Naive thymus-derived CD8-positive, alpha-beta T cell (primary cell): ENCODE results near the gene RIPK1. TPM values are rescaled to one million over a fixed set of nuclear protein-coding genes. Genes with fewer than 3 reads are reported as not detected.
"Not testable (repeated sequence)": the region's sequence is repeated elsewhere in the genome, so short reads cannot be mapped to it uniquely, and the experiment has no call there.

Experiments used
- ATAC-seq, 2 donors: fragments of 150-1000 bp; cut with Tn5 transposase in 1 of 2; sonication (Bioruptor Pico), chemical (Tn5 transposase) in 1 of 2; 1 replicate in 1 of 2; 2 replicates in 1 of 2; pipeline ENCODE4 v1.10.0; 2021; ENCODE audit warnings: mild to moderate bottlenecking in 2 of 2, moderate library complexity in 2 of 2
- POLR2A ChIA-PET: fragments of 350-600 bp; sonication (Branson Sonifier 250); formaldehyde crosslinking; loops from one replicate; lab custom pipeline; 2021; ENCODE audit warnings: antibody characterized with exemption; lab: Charles Lee
- DNase-seq, 10 donors: peaks; one replicate each; pipeline versions ENCODE4 v3.0.0 to v3.0.0-alpha.2; 2020 to 2022
- H3K27ac Mint-ChIP-seq, 10 donors: one replicate each; pipeline ENCODE4 v1.8.0; 2020 to 2022; ENCODE audit warnings: mild to moderate bottlenecking in 10 of 10, mixed read lengths in 10 of 10, moderate library complexity in 4 of 10, inconsistent platforms in 1 of 10
- H3K27me3 Mint-ChIP-seq, 5 donors: one replicate each; pipeline ENCODE4 v1.8.0; 2021 to 2022; ENCODE audit warnings: mixed read lengths in 5 of 5
- H3K36me3 Mint-ChIP-seq, 3 donors: one replicate each; pipeline ENCODE4 v1.8.0; 2020 to 2022; ENCODE audit warnings: mixed read lengths in 3 of 3, mild to moderate bottlenecking in 2 of 3, inconsistent platforms in 1 of 3
- H3K4me1 Mint-ChIP-seq, 4 donors: one replicate each; pipeline ENCODE4 v1.8.0; 2021 to 2022; ENCODE audit warnings: mixed read lengths in 4 of 4
- H3K4me3 Mint-ChIP-seq, 10 donors: one replicate each; pipeline ENCODE4 v1.8.0; 2020 to 2022; ENCODE audit warnings: mild to moderate bottlenecking in 10 of 10, mixed read lengths in 10 of 10, moderate library complexity in 6 of 10, inconsistent platforms in 1 of 10
- H3K9me3 Mint-ChIP-seq, 9 donors: one replicate each; pipeline ENCODE4 v1.8.0; 2020 to 2022; ENCODE audit warnings: mixed read lengths in 9 of 9, mild to moderate bottlenecking in 3 of 9, inconsistent platforms in 1 of 9, moderate library complexity in 1 of 9
- polyA plus RNA-seq, 3 donors: library from polyadenylated mRNA; unstranded; fragments of 300-500 nt; fragmentation: Illumina TruSeq; gene quantifications; one replicate each; pipeline ENCODE4 v1.2.3, GENCODE V29; 2021
- total RNA-seq, 8 experiments: library from RNA in 2 of 8; stranded (reverse) in 2 of 8; gene quantifications; one replicate each; pipeline ENCODE4 v1.2.3 and lab custom pipeline; 2021 to 2026

The RIPK1 gene
- total RNA-seq (10 to 100 TPM; 31.0 to 35.3 TPM), polyA plus RNA-seq (10 to 100 TPM in 2 of 3 donors, 1 to 10 TPM in 1; 9.5 to 17.5 (median 11.2) TPM), total RNA-seq (lab: John Stamatoyannopoulos, UW) (65.4 to 114 (median 70.7) reads per million in 6 experiments)

GRCh38 chr6:3068329-3069214 lies at the start of gene RIPK1:
Gene RIPK1 (plus strand): TSS chr6:3068494. CDS start chr6:3076824, 8,330 bp downstream.
- H3K27me3 Mint-ChIP-seq = no peaks in the 10 kb centered on the region
- H3K4me1 Mint-ChIP-seq = peaks cover 20 to 78% (median 57%) of the 10 kb centered on the region in 4 donors
- DNase-seq = peak; percentile 89 to 96 (median 94)

GRCh38 chr6:3019065-3019464 lies 49.2 kb upstream of the RIPK1 start:
- DNase-seq (no peak), ATAC-seq (no peak)
- H3K4me1 Mint-ChIP-seq = peaks cover 12 to 15% (median 15%) of the 10 kb centered on the region in 4 donors
- H3K27me3 Mint-ChIP-seq = no peaks in the 10 kb centered on the region
- peaks cover 0 to 39% (median 17%) of the 10 kb centered on the region in 3 donors for H3K36me3 Mint-ChIP-seq
- peak overlapping the region in 2 of 10 donors; percentile 22 to 63 for H3K27ac Mint-ChIP-seq
- POLR2A ChIA-PET = interaction anchor here (1.5 kb wide), 1 partner anchor 20 kb away, joined by 3 read pairs; the partner anchor contains the start of gene NQO2
- no peaks in the 10 kb centered on the region for H3K9me3 Mint-ChIP-seq
- H3K4me3 Mint-ChIP-seq = no peak overlapping the region

More at GRCh38 chr6:3068329-3069214, at the start of gene RIPK1:
- POLR2A ChIA-PET = interaction anchor here (0.6 to 4.4 kb wide), 26 partner anchors 9 to 1067 kb away, joined by 3 to 57 read pairs (median 4); partner anchors contain the start of genes BPHL, ECI2, NQO2 and SERPINB1
- Mint-ChIP-seq H3K36me3 (peaks cover 0 to 14% (median 0%) of the 10 kb centered on the region in 3 donors), H3K4me3 (peak within 1 kb of the TSS; percentile 93 to 99 (median 94)), H3K9me3 (no peaks in the 10 kb centered on the region), H3K27ac (peak within 1 kb of the TSS; percentile 93 to 99 (median 98))
- peak; percentile 76 to 78 for ATAC-seq

- H3K36me3 Mint-ChIP-seq = peaks cover 0 to 33% (median 17%) of the 10 kb centered on the region in 3 donors
- H3K4me1 Mint-ChIP-seq = peaks cover 15 to 23% (median 21%) of the 10 kb centered on the region in 4 donors
- H3K27ac Mint-ChIP-seq = peak overlapping the region in 3 of 10 donors; percentile 29 to 36 (median 32)
- H3K9me3 Mint-ChIP-seq = no peaks in the 10 kb centered on the region
- POLR2A ChIA-PET = interaction anchor here (1.5 kb wide), 1 partner anchor 20 kb away, joined by 3 read pairs; the partner anchor contains the start of gene NQO2
- H3K27me3 Mint-ChIP-seq = no peaks in the 10 kb centered on the region
- ATAC-seq (no peak), DNase-seq (no peak)
- H3K4me3 Mint-ChIP-seq = no peak overlapping the region
These were observed 48.5 kb upstream of the RIPK1 start for GRCh38 chr6:3019749-3020320.

- peaks cover 17 to 35% (median 30%) of the 10 kb centered on the region in 4 donors for H3K4me1 Mint-ChIP-seq
- H3K36me3 Mint-ChIP-seq = peaks cover 0 to 22% (median 17%) of the 10 kb centered on the region in 3 donors
- H3K27me3 Mint-ChIP-seq, ATAC-seq, DNase-seq, H3K9me3 Mint-ChIP-seq, POLR2A ChIA-PET, H3K4me3 Mint-ChIP-seq: not testable (repeated sequence)
- peak overlapping the region in 1 of 10 donors; percentile 29 for H3K27ac Mint-ChIP-seq
These were observed 47.2 kb upstream of the RIPK1 start for GRCh38 chr6:3020976-3021598.

GRCh38 chr6:3022765-3023662 lies 45.3 kb upstream of the RIPK1 start:
- H3K4me1 Mint-ChIP-seq = peaks cover 23 to 48% (median 46%) of the 10 kb centered on the region in 4 donors
- H3K27me3 Mint-ChIP-seq = no peaks in the 10 kb centered on the region
- H3K9me3 Mint-ChIP-seq = no peaks in the 10 kb centered on the region
- POLR2A ChIA-PET = interaction anchor here (1.2 to 5.4 kb wide), 4 partner anchors 15 to 33 kb away, joined by 3 to 53 read pairs (median 12); partner anchors contain the start of gene NQO2
- H3K36me3 Mint-ChIP-seq = peaks cover 0 to 13% (median 11%) of the 10 kb centered on the region in 3 donors
- H3K27ac Mint-ChIP-seq = peak overlapping the region; percentile 14 to 91 (median 83)
- ATAC-seq (peak in 1 of 2 donors; percentile 24), DNase-seq (peak in 2 of 10 donors; percentile 12 to 21)
- H3K4me3 Mint-ChIP-seq = peak overlapping the region; percentile 78 to 97 (median 90)

GRCh38 chr6:3023663-3024483 lies 44.4 kb upstream of the RIPK1 start:
- peak; percentile 79 to 83 for ATAC-seq
- peaks cover 0 to 13% (median 11%) of the 10 kb centered on the region in 3 donors for H3K36me3 Mint-ChIP-seq
- POLR2A ChIA-PET = interaction anchor here (0.6 to 5.4 kb wide), 5 partner anchors 16 to 175 kb away, joined by 3 to 53 read pairs (median 4); partner anchors contain the start of genes NQO2 and RIPK1

GRCh38 chr6:3026791-3027626 lies 41.3 kb upstream of the RIPK1 start:
- DNase-seq (peak in 6 of 10 donors; percentile 20 to 68 (median 50)), ATAC-seq (peak; percentile 43 to 52)
- no peaks in the 10 kb centered on the region for H3K36me3 Mint-ChIP-seq
- H3K27me3 Mint-ChIP-seq = peaks cover 0 to 10% (median 3%) of the 10 kb centered on the region in 5 donors
- H3K9me3 Mint-ChIP-seq = no peaks in the 10 kb centered on the region
- H3K4me1 Mint-ChIP-seq = peaks cover 25 to 59% (median 55%) of the 10 kb centered on the region in 4 donors
- POLR2A ChIA-PET = interaction anchor here (0.6 to 5.4 kb wide), 12 partner anchors 11 to 879 kb away, joined by 3 to 53 read pairs (median 6); partner anchors contain the start of genes NQO2 and RIPK1
- H3K4me3 Mint-ChIP-seq = peak overlapping the region; percentile 59 to 89 (median 80)
- H3K27ac Mint-ChIP-seq = peak overlapping the region; percentile 81 to 99 (median 96)

More at GRCh38 chr6:3023663-3024483, 44.4 kb upstream of the RIPK1 start:
- Mint-ChIP-seq H3K4me3 (peak overlapping the region; percentile 78 to 97 (median 90)), H3K4me1 (peaks cover 23 to 57% (median 54%) of the 10 kb centered on the region in 4 donors), H3K27ac (peak overlapping the region; percentile 14 to 91 (median 83)), H3K9me3 (no peaks in the 10 kb centered on the region), H3K27me3 (no peaks in the 10 kb centered on the region)
- peak; percentile 61 to 86 (median 68) for DNase-seq

GRCh38 chr6:3028156-3028555 lies 40.1 kb upstream of the RIPK1 start:
- H3K27ac Mint-ChIP-seq = peak overlapping the region in 7 of 10 donors; percentile 6 to 89 (median 62)
- peak in 1 of 10 donors; percentile 27 for DNase-seq

GRCh38 chr6:3031857-3032640 lies 36.2 kb upstream of the RIPK1 start:
- Mint-ChIP-seq H3K4me1 (peaks cover 5 to 21% (median 14%) of the 10 kb centered on the region in 4 donors), H3K27ac (peak overlapping the region in 1 of 10 donors; percentile 28), H3K4me3 (no peak overlapping the region), H3K27me3 (peaks cover 0 to 14% (median 3%) of the 10 kb centered on the region in 5 donors), H3K36me3 (peaks cover 0 to 3% (median 0%) of the 10 kb centered on the region in 3 donors), H3K9me3 (no peaks in the 10 kb centered on the region)
- POLR2A ChIA-PET = interaction anchor here (1.4 kb wide), 1 partner anchor 32 kb away, joined by 3 read pairs; the partner anchor contains the start of gene NQO2
- DNase-seq (peak in 1 of 10 donors; percentile 35), ATAC-seq (peak; percentile 50 to 54)

More at GRCh38 chr6:3028156-3028555, 40.1 kb upstream of the RIPK1 start:
- POLR2A ChIA-PET = interaction anchor here (0.7 to 3.2 kb wide), 4 partner anchors 12 to 211 kb away, joined by 3 to 11 read pairs (median 5); no protein-coding TSS in a partner anchor
- Mint-ChIP-seq H3K4me3 (peak overlapping the region in 4 of 10 donors; percentile 10 to 49 (median 38)), H3K4me1 (peaks cover 21 to 55% (median 50%) of the 10 kb centered on the region in 4 donors), H3K27me3 (peaks cover 0 to 13% (median 3%) of the 10 kb centered on the region in 5 donors)
- not testable (repeated sequence) for H3K36me3 Mint-ChIP-seq, H3K9me3 Mint-ChIP-seq, ATAC-seq
